ENCODE measurements around the gene ZNF611. TPM values are rescaled to one million over a fixed set of nuclear protein-coding genes. Genes with fewer than 3 reads are reported as not detected.

The ZNF611 gene
- 8.6 and 10.1 TPM in 2 replicates for total RNA-seq

DNA sequence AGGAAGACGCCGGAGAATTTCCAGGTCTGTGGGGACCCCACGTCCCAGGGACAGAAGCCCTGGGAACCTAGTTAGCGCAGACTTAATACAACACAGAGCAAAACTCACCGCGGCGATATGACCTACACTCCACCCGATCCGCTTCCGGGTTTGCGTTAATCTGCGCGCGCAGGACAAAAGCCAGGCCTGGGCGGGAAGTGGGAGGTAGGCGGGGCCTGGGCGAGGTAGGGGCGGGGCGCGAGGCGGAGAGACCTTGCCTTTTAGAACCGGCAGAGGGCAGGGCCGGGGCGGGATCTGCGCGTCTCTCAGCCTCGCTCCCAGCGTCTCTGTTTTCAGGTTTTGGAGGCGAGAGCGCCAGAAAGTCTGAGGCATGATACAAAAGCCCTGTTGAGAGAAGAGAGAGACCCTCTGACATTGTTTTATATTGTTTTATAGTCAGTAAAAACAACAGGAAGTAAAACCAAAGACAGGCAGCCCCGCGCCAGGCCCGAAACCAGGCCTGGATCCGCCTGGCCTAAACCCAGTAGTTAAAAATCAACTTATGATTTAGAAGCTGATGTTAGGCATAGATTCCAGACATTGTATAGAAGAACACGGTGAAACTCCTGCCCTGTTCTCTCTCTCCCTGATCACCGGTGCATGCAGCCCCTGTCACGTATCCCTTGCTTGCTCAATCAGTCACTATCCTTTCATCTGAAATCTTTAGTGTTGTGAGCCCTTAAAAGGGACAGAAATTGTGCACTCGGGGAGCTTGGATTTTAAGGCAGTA is at the start of gene ZNF611:
TSS of gene ZNF611 (minus strand) at position 152 of the 769 bp plus-strand sequence. CDS start 19,150 bp downstream, outside the sequence.

Other genes with a start within 250 kb of the ZNF611 start
- gene ZNF808, start 207.4 kb downstream of the ZNF611 start, total RNA-seq: 11.9 and 21.7 TPM in 2 replicates
- gene ZNF701, start 164.8 kb downstream of the ZNF611 start, total RNA-seq: 8.5 and 14.0 TPM in 2 replicates
- 27.3 and 54.5 TPM in 2 replicates for gene ZNF83, start 96.7 kb downstream of the ZNF611 start, total RNA-seq
- gene ZNF600, start 51.7 kb upstream of the ZNF611 start, total RNA-seq: 1.7 and 3.7 TPM in 2 replicates
- gene ZNF28, start 86.6 kb upstream of the ZNF611 start, total RNA-seq: 13.0 and 20.9 TPM in 2 replicates
- 13.9 and 24.3 TPM in 2 replicates for gene ZNF468, start 122.6 kb upstream of the ZNF611 start, total RNA-seq
- gene ZNF320, start 162.6 kb upstream of the ZNF611 start, total RNA-seq: 3.6 and 6.5 TPM in 2 replicates
- gene ZNF888, start 188.4 kb upstream of the ZNF611 start, total RNA-seq: 3.5 and 3.8 TPM in 2 replicates
- gene ZNF816, start 227.8 kb upstream of the ZNF611 start, total RNA-seq: 6.9 and 8.3 TPM in 2 replicates

Measured in endothelial cell of coronary artery (primary cell).